BLaER1 (cell line): ENCODE results near the gene HPF1.
"Not testable (repeated sequence)": the region's sequence is repeated elsewhere in the genome, so short reads cannot be mapped to it uniquely, and the experiment has no call there.

ENCODE experiments used
- H3K27ac ChIP-seq: shearing (Covaris generic); formaldehyde crosslinking; 2 replicates; pipeline ENCODE4 v1.8.1; 2022
- H3K27me3 ChIP-seq: shearing (Covaris generic); formaldehyde crosslinking; 2 replicates; pipeline ENCODE4 v1.8.1; 2022
- H3K36me3 ChIP-seq: shearing (Covaris generic); formaldehyde crosslinking; 2 replicates; pipeline ENCODE4 v1.8.1; 2022
- H3K4me1 ChIP-seq: shearing (Covaris generic); formaldehyde crosslinking; 2 replicates; pipeline ENCODE4 v1.8.1; 2022
- H3K4me2 ChIP-seq: shearing (Covaris generic); formaldehyde crosslinking; 2 replicates; pipeline ENCODE4 v1.8.1; 2022
- H3K4me3 ChIP-seq: shearing (Covaris generic); formaldehyde crosslinking; 2 replicates; pipeline ENCODE4 v1.8.1; 2022
- H3K9ac ChIP-seq: shearing (Covaris generic); formaldehyde crosslinking; 2 replicates; pipeline ENCODE4 v1.8.1; 2022
- H3K9me3 ChIP-seq: shearing (Covaris generic); formaldehyde crosslinking; 2 replicates; pipeline ENCODE4 v1.8.1; 2022
- H4K20me1 ChIP-seq: shearing (Covaris generic); formaldehyde crosslinking; 2 replicates; pipeline ENCODE4 v1.8.1; 2022
- Cebpa-rat ChIP-seq: shearing (Covaris generic); IDR thresholded peaks from 2 replicates; pipeline ENCODE4 v1.8.1; 2022

The HPF1 gene

DNA sequence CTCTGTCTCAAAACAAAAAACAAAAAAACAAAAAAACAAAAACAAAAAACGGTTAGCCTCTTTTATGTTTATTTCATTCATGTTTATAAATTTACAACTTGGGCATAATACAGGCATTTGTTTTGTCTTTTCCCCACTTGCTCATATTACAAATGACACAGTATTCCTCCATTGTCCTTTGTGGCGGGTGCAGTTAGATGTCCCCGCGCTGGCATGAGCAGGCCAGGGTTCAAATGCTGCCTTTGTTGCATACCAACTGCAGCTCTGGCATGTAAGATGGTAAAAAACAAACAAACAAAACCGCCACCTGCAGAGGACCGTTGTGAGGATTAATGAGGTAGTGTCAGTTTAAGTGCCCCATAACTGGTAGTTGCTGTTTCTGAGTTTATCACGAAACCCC is 16.1 kb upstream of the HPF1 start:
- Histone ChIP-seq H3K4me1 (peaks cover 20% of the 10 kb centered on the region), H3K4me2 (no peak overlapping the region), H3K36me3 (no peaks in the 10 kb centered on the region), H3K27me3 (0 out of 2 replicates have a peak, but pooled peaks cover 6% of the 10 kb centered on the region), H3K9ac (no peak overlapping the region), H3K27ac (no peak overlapping the region), H3K4me3 (no peak overlapping the region), H3K9me3 (peaks cover 21% of the 10 kb centered on the region), H4K20me1 (no peaks in the 10 kb centered on the region)
- no peak for TF ChIP-seq Cebpa-rat

GRCh38 chr4:169771556-169772080 is 13.9 kb upstream of the HPF1 start:
- H3K9me3 ChIP-seq, result peaks cover 13% of the 10 kb centered on the region
- not testable (repeated sequence) for H4K20me1 ChIP-seq, H3K27ac ChIP-seq, H3K27me3 ChIP-seq, H3K9ac ChIP-seq, H3K36me3 ChIP-seq, H3K4me3 ChIP-seq
- peaks cover 20% of the 10 kb centered on the region for H3K4me1 ChIP-seq
- peak overlapping the region; percentile 41 for H3K4me2 ChIP-seq

GRCh38 chr4:169770416-169770815 is 12.7 kb upstream of the HPF1 start:
- Histone ChIP-seq H3K4me2 (peak overlapping the region; percentile 41), H3K36me3 (no peaks in the 10 kb centered on the region), H3K4me1 (peaks cover 20% of the 10 kb centered on the region), H3K9me3 (peaks cover 12% of the 10 kb centered on the region), H3K27ac (no peak overlapping the region), H3K4me3 (no peak overlapping the region), H3K9ac (no peak overlapping the region), H3K27me3 (0 out of 2 replicates have a peak, but pooled peaks cover 6% of the 10 kb centered on the region), H4K20me1 (no peaks in the 10 kb centered on the region)
- TF ChIP-seq Cebpa-rat, result no peak

DNA sequence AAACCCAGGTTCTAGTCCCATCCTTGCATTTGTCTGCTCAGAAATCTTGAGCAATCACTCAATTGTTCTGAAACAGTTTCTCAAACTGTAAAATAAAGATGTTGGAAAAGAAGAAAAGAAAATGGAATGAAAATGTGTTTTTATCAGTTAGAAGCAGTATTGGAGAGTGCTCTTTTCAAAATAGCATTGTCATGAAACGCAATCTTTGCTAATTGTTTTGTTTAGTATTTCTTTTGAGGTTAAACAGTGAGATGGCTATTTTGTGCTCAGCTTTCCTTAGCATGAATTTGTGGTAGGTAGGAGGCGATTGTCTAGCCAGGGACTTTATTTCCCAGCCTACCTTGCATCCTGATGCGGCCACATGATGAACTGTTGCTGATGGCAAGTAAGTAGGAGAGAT is 10.6 kb upstream of the HPF1 start:
- H3K27ac ChIP-seq, result no peak overlapping the region

GRCh38 chr4:169766741-169767140 is 9.0 kb upstream of the HPF1 start:
- Histone ChIP-seq H3K4me1 (peaks cover 20% of the 10 kb centered on the region), H3K9ac (no peak overlapping the region), H3K27me3 (no peaks in the 10 kb centered on the region)

More for the DNA sequence above, 10.6 kb upstream of the HPF1 start:
- Histone ChIP-seq H3K4me2 (no peak overlapping the region), H3K9me3 (no peaks in the 10 kb centered on the region), H3K4me1 (peaks cover 20% of the 10 kb centered on the region), H4K20me1 (no peaks in the 10 kb centered on the region), H3K4me3 (no peak overlapping the region), H3K9ac (no peak overlapping the region), H3K27me3 (no peaks in the 10 kb centered on the region), H3K36me3 (no peaks in the 10 kb centered on the region)
- TF ChIP-seq Cebpa-rat, result no peak

GRCh38 chr4:169765835-169766234 is 8.1 kb upstream of the HPF1 start:
- H3K9me3 ChIP-seq, result no peaks in the 10 kb centered on the region
- TF ChIP-seq Cebpa-rat, result no peak
- no peak overlapping the region for H3K4me3 ChIP-seq
- H3K36me3 ChIP-seq, result no peaks in the 10 kb centered on the region
- no peak overlapping the region for H3K9ac ChIP-seq
- H3K4me2 ChIP-seq, result no peak overlapping the region
- H4K20me1 ChIP-seq, result no peaks in the 10 kb centered on the region
- H3K27ac ChIP-seq, result no peak overlapping the region
- peaks cover 13% of the 10 kb centered on the region for H3K4me1 ChIP-seq
- no peaks in the 10 kb centered on the region for H3K27me3 ChIP-seq

More at GRCh38 chr4:169766741-169767140, 9.0 kb upstream of the HPF1 start:
- Histone ChIP-seq H4K20me1 (no peaks in the 10 kb centered on the region), H3K9me3 (no peaks in the 10 kb centered on the region), H3K4me3 (no peak overlapping the region), H3K27ac (no peak overlapping the region), H3K4me2 (no peak overlapping the region), H3K36me3 (no peaks in the 10 kb centered on the region)
- no peak for TF ChIP-seq Cebpa-rat

- H3K4me3 ChIP-seq, result no peak overlapping the region
Measured at GRCh38 chr4:169761846-169762245, 4.1 kb upstream of the HPF1 start.

DNA sequence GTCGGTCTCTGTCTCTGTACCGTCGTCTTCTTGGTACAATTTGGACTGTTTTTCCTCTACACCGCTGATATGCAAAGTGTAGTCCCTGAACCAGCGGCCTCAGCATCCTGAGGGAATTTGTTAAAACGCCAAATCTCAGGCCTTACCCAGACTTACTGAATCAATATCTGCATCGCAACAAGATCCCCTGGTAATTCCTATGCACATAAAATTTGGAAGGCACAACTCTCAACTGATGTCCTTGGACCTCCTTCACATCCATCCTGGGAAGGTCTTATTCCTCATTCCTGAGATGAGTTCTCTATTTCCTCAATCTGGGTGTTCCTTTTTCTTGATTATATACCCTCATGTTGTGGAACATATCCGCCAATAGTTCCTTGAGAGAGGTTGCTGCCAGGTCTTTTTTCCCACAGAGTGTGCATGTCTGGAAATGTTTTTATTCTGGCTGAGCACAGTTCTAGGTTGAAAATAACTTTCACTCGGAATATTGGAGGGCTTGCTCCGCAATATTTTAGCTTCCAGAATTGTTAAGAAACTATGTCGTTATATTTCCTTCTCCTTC is 738 bp upstream of the HPF1 start:
- Histone ChIP-seq H3K4me1 (peaks cover 18% of the 10 kb centered on the region), H3K36me3 (peaks cover 2% of the 10 kb centered on the region; the same call in 1 of the 2 replicates), H3K27ac (no peak overlapping the region), H3K4me3 (no peak overlapping the region), H3K4me2 (no peak overlapping the region), H3K9me3 (no peaks in the 10 kb centered on the region), H3K27me3 (no peaks in the 10 kb centered on the region), H3K9ac (no peak overlapping the region), H4K20me1 (no peaks in the 10 kb centered on the region)
- no peak for TF ChIP-seq Cebpa-rat

More at GRCh38 chr4:169761846-169762245, 4.1 kb upstream of the HPF1 start:
- no peak for TF ChIP-seq Cebpa-rat
- Histone ChIP-seq H3K9me3 (no peaks in the 10 kb centered on the region), H3K27me3 (no peaks in the 10 kb centered on the region), H3K4me1 (peaks cover 4% of the 10 kb centered on the region), H3K9ac (no peak overlapping the region), H4K20me1 (no peaks in the 10 kb centered on the region), H3K4me2 (no peak overlapping the region), H3K36me3 (no peaks in the 10 kb centered on the region), H3K27ac (no peak overlapping the region)

DNA sequence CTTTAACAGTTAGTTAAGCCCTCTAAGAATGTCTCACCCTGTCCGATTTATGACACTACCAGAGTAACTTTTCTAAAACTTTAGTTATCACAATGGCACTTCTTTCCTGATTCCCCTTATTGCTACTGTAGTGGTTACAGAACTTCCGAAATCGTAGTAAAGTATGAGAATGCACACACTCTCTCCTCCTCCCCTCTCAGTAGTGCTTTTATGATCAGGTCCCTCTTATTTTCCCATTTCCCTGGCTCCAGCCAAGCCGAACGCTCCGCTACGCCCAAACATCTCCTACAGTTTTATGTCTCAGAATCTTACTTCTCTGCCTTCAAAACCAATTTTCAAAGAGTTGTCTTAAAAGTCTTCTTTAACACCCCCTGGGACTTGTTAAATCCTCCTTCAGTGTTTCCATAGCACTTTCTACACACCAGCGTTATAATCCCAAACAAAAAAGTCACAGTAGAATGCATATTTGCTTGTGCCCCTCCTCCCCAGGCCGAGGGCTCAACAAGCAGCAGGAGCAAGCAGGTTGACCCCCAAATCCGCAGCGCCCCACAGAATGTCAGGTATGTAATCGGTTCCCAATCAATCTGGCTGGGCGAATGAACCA is 671 bp downstream of the HPF1 start:
- peaks cover 18% of the 10 kb centered on the region for H3K4me1 ChIP-seq
- TF ChIP-seq Cebpa-rat, result no peak
- peak overlapping the region; percentile 39; the same call in 1 of the 2 replicates for H3K27ac ChIP-seq
- H3K4me3 ChIP-seq, result peak overlapping the region; percentile 76
- H3K9ac ChIP-seq, result peak overlapping the region; percentile 73
- peaks cover 12% of the 10 kb centered on the region for H3K36me3 ChIP-seq
- H3K9me3 ChIP-seq, result no peaks in the 10 kb centered on the region
- H4K20me1 ChIP-seq, result no peaks in the 10 kb centered on the region
- H3K27me3 ChIP-seq, result no peaks in the 10 kb centered on the region
- peak overlapping the region; percentile 94 for H3K4me2 ChIP-seq

DNA sequence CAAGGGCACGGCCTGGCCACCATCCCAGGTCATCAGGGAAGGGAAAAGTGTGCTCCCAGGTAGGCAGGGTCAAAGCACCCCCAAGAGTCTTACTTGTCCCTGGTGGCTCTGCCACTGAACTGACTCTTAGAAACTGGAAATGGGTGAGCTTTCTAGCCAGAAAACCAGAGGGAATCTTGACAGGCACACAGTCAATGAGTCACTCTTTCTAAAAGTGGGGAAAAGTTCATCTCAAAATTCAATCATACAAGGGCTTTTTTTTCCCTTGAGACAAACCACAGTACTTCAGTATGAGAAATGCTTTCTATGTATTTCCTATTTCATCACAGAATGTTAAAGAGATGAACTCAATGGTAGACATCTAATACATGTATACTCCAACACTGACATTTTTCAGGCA is 12.5 kb downstream of the HPF1 start:
- no peak for TF ChIP-seq Cebpa-rat
- Histone ChIP-seq H3K4me2 (no peak overlapping the region), H3K9me3 (no peaks in the 10 kb centered on the region), H3K4me3 (no peak overlapping the region), H3K9ac (no peak overlapping the region), H3K4me1 (no peaks in the 10 kb centered on the region), H3K27ac (no peak overlapping the region), H3K36me3 (peaks cover 40% of the 10 kb centered on the region), H4K20me1 (no peaks in the 10 kb centered on the region), H3K27me3 (no peaks in the 10 kb centered on the region)
